GM21717 (cell line): ENCODE results near the gene LEF1.
"Not testable (repeated sequence)": the region's sequence is repeated elsewhere in the genome, so short reads cannot be mapped to it uniquely, and the experiment has no call there.

Experiments
- ATAC-seq: cut with Tn5 transposase; IDR thresholded peaks from one replicate; pipeline ENCODE4 v1.9.1; 2021; ENCODE audit warnings: mild to moderate bottlenecking, moderate library complexity; ENCODE audit not compliant: unreplicated experiment

LEF1 gene

GRCh38 chr4:108072300-108072699, 96.4 kb downstream of the LEF1 start:
- ATAC-seq: no peak

- ATAC-seq: no peak
Observed at GRCh38 chr4:108070775-108071174, 98.0 kb downstream of the LEF1 start.

- ATAC-seq: no peak
Observed at GRCh38 chr4:108068442-108068841, 100.3 kb downstream of the LEF1 start.

GRCh38 chr4:108060686-108061321, 107.9 kb downstream of the LEF1 start:
- ATAC-seq: no peak

DNA sequence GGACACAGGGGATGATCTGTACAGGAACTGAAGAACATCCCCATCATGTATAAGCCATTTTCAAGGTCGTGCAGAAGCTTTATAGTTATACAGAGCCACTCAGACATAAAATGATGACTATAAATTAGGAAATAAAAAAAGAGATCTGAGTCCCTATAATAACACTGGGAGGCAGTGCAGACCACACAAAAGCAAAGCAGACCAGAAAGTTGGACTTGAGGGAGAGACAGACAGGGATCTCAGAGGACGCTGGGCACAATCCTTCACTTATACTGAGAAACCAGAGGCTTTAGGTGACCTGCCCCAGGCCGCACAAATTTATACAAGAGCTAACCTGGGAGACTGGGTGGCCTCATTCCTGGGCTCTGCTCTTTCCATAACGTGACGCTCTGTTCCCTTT, 108.6 kb downstream of the LEF1 start:
- no peak for ATAC-seq

DNA sequence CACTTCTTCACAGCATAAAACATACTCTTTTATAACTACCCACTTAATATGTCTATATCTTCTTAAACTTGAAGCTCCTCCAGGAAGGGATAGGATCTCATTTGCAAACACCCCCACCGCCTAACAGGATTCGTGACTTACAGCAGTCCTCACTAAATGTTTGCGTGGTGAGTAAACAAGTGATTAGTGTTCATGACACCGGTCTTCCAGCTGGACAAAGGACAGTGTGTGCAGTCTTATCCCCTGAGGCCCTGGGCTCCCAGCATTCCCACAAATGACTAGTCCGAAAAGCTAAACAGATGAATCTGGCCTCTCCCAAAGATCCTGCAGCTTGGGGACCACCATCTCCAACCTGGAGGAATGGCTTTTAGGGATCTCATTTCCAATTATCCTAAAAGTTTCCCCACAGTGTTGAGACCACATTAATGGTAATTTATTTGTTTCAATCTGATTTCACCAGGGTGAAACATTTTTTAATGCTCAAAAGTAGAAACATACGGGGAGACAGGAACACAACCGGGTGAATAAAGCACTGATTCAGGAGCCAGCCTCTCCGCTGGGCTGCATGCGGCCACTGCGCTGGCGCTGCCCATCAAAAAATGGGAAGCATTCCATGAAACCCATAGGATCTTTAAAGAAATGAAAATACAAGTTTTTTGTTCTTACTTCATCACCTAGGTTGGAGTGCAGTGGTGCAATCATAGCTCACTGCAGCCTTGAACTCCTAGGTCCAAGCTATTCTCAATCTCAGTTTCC, 109.9 kb downstream of the LEF1 start:
- ATAC-seq: no peak

- no peak for ATAC-seq
Observed at GRCh38 chr4:108056418-108056817, 112.3 kb downstream of the LEF1 start.

DNA sequence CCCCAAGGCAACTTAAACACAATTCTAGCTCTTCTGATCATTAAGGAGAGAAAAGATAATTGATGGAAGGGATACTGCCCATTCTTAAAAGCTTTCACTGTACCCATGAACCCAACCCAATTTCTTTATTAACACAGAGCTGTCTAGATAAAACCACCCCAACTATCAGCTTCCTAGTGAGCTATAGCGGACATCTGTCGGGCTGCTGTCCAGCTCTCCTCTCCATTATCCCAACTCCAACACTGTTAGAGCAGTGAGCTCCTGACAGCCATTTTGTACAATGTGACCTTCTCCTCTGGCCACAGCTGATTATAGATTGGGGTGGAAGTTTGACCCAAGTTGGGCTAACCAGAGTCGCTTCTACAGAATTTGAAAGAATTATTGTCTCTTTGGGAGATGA, 112.9 kb downstream of the LEF1 start:
- no peak for ATAC-seq

- no peak for ATAC-seq
Observed at GRCh38 chr4:108054025-108054638, 114.6 kb downstream of the LEF1 start.

GRCh38 chr4:108053251-108053711, 115.5 kb downstream of the LEF1 start:
- peak; percentile 93 for ATAC-seq

- no peak for ATAC-seq
Observed at GRCh38 chr4:108052558-108053120, 116.1 kb downstream of the LEF1 start.

DNA sequence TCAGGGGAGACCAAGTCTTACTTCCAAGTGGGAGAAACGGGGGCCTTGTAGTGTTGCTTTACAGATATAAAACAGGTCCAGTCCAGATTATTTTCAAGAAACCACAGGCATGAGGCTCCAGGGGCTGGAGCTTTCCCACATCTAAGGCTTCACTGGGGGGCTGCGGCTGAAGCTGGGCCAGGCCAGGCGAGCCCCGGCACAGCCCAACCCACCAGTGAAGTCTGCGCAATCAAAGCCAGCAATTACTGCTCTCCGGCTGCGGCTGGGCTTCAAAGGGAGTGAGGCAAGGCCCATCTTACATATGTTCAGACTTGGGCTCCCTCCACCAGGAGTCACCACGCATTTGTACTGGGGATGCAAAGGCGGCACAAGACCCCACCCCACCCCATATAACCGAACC, 117.4 kb downstream of the LEF1 start:
- ATAC-seq: no peak

DNA sequence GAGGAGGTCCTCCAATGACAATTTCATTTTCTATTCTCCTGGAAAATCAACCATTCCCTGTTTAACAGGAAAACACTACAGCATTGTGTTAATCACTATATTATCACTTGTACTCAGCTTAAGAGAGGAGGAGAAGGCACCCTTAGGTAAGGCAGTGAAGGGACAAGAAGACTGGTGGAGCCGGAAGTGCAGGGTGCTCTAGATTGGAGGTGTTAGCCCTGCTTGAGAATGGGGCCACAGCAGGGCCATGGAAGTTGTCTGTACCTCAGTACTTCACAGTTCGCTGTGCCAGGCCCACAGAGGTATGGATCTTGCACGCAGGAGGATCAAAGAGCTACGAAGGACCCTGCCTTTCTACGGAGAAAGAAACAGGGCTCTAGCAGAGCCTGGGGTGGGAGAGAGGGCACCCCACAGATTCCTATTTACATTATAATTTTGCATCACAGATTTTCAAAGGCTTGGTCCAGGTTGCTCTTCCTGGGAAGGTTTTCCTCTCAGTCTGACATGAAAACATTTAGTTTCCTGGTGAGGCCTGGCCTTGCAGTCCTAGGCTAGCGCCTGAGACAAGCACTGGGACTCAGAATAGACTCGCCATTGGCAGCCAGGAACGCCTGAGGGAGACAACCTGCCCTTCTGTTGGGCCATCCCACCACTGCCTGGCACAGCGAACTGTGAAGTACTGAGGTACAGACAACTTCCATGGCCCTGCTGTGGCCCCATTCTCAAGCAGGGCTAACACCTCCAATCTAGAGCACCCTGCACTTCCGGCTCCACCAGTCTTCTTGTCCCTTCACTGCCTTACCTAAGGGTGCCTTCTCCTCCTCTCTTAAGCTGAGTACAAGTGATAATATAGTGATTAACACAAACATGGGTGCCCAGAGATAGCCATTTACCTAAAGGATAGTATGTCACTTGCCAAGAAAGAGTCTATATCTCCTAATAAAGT, 118.3 kb downstream of the LEF1 start:
- not testable (repeated sequence) for ATAC-seq

GRCh38 chr4:108049406-108049805, 119.3 kb downstream of the LEF1 start:
- no peak for ATAC-seq

DNA sequence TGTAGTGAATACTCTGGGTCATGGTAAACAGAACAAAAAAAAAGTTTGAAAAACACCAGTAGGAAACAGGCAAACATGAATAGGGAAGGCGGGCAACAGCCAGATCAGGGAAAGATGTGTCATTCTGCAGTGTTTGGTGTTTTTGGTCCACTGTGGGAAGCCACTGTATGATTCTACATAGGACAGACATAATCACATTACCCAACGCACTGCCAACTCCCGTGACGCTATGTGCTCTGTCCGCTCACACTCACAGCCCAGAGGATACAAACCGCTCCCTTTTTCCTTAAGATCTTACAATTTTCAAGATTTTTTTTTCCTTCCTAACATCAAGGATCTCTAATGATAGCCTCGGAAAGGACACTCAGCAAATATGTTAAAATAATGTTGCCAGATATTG, 119.7 kb downstream of the LEF1 start:
- no peak for ATAC-seq

GRCh38 chr4:108048157-108048556, 120.6 kb downstream of the LEF1 start:
- no peak for ATAC-seq

GRCh38 chr4:108047199-108047598, 121.5 kb downstream of the LEF1 start:
- no peak for ATAC-seq

GRCh38 chr4:108045687-108046024, 123.1 kb downstream of the LEF1 start:
- ATAC-seq: no peak

GRCh38 chr4:108044951-108045686, 123.6 kb downstream of the LEF1 start:
- no peak for ATAC-seq

DNA sequence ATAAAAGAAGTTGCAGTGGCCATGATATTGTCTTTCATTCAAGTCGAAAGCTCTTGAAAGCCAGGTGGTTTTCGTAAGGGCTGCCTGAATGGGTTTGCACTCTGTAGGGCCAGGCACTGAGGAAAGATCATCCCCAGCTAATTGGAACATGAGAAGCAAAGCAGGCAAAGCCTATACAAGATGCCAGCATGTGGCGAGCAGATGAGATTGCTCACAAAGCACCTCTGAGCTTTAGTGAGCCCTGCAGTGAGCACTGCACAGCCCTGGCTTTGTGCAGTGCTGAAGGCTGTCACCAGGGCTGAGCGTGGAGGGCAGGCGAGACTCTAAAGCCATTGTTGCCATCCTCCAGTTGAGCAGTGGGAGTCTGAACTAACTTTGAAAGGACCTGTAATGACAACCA, 125.2 kb downstream of the LEF1 start:
- ATAC-seq: no peak
